ENCODE data around the gene MEIS2.

The MEIS2 gene

DNA sequence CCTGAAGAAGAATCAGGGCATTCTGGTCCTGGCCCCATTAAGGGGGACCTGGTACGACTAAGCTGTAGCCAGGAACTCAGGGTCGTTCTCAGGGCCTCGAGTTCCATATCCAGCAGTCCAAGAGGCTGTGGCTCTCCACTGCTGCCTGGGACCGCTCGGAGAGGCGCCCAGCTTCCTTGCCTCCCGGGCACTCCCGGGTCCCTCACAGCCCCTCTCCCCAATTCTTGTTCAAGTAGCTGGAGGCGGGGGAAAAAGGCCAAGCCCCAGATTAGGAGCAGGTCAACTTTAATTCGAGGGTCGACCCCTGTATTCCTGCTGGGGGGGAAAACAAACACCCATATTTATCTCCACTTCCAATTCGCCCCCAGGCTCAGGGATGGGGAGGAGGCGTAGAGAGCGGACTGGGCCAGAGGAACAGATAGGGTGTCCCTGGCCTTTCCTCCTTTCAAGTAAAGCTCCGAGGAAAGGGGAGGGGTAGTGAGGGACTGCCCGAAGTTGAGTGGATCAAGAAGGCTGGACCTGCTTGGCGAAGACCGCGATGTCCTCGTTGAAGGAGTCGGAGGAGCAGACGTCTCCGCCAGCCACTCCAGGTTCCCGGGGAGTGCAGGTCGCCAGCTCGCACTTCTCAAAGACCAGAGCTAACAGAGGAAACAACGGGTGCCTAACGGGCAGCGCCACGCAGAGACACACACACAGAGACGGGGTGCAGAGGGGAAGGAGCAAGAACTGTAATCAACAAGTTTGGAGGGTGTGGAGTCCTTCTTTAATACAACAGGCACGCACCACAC, 4.4 kb downstream of the MEIS2 start:
- Mint-ChIP-seq H3K4me3 (no peak overlapping the region), H3K27me3 (peaks cover 93% of the 10 kb centered on the region), H3K27ac (no peak overlapping the region), H3K4me1 (peaks cover 51% of the 10 kb centered on the region), H3K9me3 (no peaks in the 10 kb centered on the region)
- no peak for ATAC-seq
- DNase-seq: no peak

DNA sequence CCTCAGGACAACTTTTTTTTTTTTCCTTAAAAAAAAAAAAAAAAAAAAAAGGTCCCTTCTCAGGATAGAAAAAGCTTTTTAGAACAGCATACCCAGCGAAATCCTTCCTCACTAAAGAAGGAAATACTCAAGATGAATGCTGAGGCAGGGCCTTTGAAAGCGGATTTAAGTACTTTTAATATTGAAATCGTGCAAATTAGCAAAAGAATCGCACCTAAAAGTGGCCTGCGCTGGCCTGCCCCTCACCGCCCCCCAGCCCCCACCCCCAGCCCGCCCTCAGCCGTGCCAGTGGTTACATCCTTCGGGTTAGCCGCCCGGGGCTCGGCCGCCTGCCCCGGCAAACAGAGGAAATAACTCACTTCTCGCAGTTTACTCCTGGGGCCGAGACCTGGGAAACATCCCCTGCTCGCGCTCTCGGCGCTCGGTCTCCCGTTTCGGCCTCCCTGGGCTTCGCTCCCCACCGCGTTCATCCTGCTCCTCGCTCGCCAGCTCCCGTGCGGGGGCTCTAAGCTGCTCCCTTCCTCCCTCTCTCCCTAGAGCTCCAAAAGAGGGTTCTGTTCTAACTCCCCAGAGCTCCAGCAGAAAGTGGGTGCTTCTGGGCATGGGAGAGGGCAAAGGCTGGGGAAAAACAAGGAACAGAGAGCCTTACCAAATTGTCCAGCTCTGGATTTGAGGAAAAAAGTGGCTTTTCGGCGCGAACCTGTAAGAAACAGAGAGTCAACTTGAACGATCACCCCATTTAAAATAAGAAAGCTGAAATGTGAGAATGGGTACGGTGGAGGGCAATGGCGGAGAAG, 5.2 kb downstream of the MEIS2 start:
- no peak for ATAC-seq
- Mint-ChIP-seq H3K27me3 (peaks cover 90% of the 10 kb centered on the region), H3K4me3 (no peak overlapping the region), H3K9me3 (no peaks in the 10 kb centered on the region), H3K4me1 (peaks cover 43% of the 10 kb centered on the region), H3K27ac (no peak overlapping the region)
- DNase-seq: no peak

DNA sequence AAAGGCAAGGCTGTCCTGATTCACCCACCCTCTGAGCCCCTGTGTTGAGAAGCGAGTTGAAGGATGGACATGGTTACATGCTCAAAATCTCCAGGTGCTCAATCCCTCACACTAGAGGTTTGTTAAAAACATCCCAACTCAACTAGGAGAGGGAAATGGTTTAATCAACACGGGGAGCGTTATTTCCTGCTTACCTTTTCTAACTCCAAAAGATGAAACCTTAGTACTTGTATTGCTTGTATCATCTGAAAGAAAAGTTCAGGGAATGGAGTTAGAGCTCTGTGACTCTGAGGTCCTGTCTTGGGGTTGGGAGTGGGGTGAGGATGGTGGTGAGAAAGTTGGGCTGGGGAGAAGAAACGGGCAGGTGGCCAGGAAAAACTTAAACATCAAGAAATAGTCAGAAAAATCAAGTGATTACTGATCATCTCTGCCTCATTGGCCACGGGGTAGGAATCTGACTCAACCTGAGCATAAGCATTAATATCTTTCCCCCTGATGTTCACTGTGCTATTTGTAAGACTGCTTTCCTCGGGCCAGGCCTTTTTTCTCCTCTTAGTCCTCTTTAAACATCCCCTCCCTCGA, 5.9 kb downstream of the MEIS2 start:
- DNase-seq (no peak), ATAC-seq (no peak)
- Mint-ChIP-seq H3K27me3 (peaks cover 86% of the 10 kb centered on the region), H3K4me3 (no peak overlapping the region), H3K4me1 (peaks cover 40% of the 10 kb centered on the region), H3K27ac (no peak overlapping the region), H3K9me3 (no peaks in the 10 kb centered on the region)

DNA sequence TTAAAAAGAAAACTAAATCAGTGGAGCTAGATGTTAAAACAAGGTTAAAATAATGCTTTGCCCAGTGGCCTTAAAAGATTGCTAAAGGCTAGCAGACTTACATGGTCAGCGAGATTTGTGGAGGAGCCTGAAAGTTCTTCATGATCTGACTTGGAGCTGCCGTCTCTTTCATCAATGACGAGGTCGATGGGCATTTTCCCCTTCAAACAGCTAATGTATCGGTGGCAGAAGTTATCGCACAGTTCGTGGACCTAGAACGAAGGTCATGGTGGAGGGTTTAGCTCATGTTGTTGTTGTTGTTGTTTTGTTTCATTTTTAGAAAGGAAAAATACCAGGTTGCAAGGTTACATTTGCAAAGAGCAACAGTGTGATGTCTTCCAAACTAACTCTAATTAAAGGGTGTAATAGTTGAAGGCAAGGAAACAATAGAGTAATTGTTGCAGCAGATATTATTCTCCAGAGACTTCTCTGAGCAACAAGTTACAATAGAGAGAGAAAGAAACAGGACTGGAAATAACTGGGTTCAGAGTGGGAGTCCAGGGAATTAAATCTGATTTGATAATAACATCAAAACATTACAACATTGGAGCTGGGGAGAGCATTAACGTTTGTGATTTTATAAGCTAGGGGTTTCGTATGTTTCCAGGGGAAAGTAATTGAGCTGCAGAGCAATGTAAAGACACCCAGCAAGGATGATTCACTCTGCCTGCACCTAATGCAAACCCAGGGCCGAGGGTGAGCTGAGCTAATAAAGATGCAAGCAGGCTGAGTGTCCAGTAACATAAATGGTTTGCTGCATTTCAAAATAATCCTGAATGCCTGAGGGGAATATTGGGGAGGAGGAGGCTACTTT, 6.6 kb downstream of the MEIS2 start:
- ATAC-seq: no peak
- H3K4me3 Mint-ChIP-seq: no peak overlapping the region

DNA sequence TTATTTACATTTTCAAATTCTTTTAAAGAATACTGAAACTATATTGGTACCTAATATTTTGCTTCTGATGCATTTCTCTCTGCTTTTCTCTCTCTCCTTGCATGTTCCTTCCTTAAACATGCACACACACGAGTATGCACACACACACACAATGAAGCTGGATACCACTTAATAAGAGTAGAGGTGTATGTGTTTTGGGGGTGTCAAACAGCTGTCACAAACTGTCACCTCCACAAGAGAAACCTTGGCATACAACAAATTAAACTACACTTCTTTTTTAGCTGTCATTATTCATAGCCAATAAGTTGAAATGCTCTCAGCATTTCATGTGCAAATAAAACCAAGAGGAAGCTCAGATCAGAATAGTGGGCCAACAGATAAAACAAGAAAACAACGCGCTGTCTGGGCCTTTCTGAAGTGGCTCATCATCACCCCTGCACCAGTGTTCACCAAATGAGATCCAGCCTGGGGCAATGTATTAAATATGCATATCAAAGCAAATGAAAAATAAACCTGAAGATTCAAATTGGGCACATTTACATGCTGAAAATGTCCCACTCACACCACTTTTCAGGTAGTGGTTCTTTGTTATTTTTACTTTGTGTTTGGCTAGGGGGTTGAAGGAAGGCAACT, 9.7 kb downstream of the MEIS2 start:
- Mint-ChIP-seq H3K4me1 (peaks cover 6% of the 10 kb centered on the region), H3K9me3 (no peaks in the 10 kb centered on the region), H3K27ac (no peak overlapping the region), H3K4me3 (no peak overlapping the region), H3K27me3 (peaks cover 64% of the 10 kb centered on the region)
- ATAC-seq: no peak
- DNase-seq: no peak

More for the DNA sequence above, 6.6 kb downstream of the MEIS2 start:
- no peak for DNase-seq
- Mint-ChIP-seq H3K4me1 (peaks cover 34% of the 10 kb centered on the region), H3K9me3 (no peaks in the 10 kb centered on the region), H3K27me3 (peaks cover 86% of the 10 kb centered on the region), H3K27ac (no peak overlapping the region)

DNA sequence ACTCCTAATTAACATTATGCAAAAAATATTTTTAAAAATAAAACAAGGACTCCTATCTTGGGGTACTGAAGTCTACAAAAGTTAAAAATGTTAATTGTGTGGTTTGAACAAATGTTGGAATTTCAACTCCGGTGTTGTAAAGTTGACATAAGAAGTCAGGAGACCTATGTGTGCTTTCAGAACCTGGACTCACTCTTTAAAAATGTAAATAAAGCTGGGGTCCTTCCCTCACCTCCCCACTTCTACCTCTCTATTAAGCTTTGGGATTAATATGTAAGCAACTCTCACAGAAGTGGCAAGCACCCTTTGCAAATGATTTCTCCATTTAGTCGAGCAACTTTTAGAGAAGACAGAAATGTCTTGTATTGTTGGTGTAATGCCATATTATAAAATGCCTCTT, 11.9 kb downstream of the MEIS2 start:
- Mint-ChIP-seq H3K4me3 (no peak overlapping the region), H3K4me1 (no peaks in the 10 kb centered on the region), H3K27ac (no peak overlapping the region), H3K27me3 (peaks cover 42% of the 10 kb centered on the region), H3K9me3 (no peaks in the 10 kb centered on the region)
- DNase-seq: no peak
- no peak for ATAC-seq

DNA sequence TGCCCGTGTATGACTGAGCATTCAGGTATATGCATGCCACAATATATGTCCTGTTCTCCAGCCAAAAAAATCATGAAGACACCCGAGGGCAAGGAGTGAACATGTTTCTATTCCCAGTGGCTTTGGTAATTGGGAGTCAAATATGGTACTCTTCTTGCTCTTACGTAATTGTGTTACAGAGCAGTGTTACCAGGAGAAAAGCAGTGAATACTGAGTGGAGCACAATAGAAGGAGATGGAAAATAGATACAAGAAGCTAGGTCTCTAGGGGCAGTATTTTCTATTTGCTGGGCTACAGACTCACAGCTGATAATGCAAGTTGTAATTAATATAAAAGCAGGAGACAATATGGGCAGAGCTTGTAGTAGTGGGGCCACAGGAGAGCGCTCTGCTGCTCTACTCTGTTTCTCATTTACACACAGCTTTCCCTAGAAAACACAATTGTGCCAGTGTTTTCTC, 13.2 kb downstream of the MEIS2 start:
- H3K4me1 Mint-ChIP-seq: no peaks in the 10 kb centered on the region
- no peaks in the 10 kb centered on the region for H3K9me3 Mint-ChIP-seq
- H3K27ac Mint-ChIP-seq: no peak overlapping the region
- H3K4me3 Mint-ChIP-seq: no peak overlapping the region
- H3K27me3 Mint-ChIP-seq: peaks cover 30% of the 10 kb centered on the region
- ATAC-seq: no peak
- DNase-seq: no peak

DNA sequence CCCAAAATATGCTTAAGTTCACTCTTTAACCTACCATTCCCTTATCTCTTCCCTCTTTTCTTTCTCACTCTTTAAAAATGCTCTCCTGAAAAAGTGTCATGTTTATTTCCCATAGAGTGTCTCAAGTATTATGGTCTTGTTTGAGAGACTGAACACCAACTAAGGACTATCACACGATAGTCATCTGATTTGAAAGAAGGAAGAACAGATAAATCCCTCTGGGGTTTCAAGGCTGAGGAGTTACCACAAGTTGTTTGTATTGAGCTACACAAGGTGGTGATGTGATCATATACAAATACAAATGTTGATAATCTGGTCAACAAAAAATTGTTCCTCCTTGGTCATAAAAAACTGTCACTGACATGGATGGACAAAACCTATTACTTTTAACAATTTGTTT, 13.8 kb downstream of the MEIS2 start:
- ATAC-seq (no peak), DNase-seq (no peak)
- H3K27me3 Mint-ChIP-seq: peaks cover 33% of the 10 kb centered on the region
- no peak overlapping the region for H3K27ac Mint-ChIP-seq
- no peaks in the 10 kb centered on the region for H3K9me3 Mint-ChIP-seq
- no peaks in the 10 kb centered on the region for H3K4me1 Mint-ChIP-seq
- no peak overlapping the region for H3K4me3 Mint-ChIP-seq

DNA sequence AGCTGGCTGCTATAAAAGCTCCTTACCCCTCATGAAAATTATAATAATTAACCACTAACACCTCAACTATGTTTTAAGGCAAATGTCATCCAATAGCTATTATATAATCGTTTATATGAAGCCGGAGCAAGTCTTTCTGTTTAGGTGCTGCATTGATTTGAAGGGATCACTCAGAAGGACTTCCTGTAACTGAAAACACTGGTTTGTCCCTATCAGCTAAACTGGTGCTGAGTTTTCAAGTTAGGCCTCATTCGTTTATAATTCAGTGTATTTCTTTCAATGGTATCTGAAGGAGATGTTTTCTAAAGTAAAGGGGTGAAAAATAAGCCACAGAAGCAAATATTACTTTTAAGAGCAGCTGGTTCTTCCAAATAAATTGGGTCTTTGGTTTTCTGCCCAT, 14.2 kb downstream of the MEIS2 start:
- no peak for DNase-seq
- H3K9me3 Mint-ChIP-seq: no peaks in the 10 kb centered on the region

DNA sequence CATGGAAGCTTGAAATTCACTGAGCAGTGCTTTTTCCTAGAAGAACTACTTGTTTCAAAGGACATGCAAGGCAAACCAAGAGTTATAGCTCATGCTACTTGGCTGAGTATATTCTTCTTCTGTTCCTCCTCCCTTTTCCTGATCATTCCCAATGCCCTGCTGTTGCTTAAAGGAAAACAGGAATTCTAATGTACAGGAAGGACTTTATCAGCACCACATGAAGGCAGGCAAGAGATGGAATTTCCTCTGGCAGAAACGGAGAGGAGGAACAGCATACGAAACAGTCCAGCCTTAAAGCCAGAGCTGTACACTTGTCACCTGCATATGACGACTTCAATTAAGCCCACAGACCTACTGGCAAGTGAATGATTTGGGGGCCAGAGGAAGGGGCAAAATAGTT, 15.7 kb downstream of the MEIS2 start:
- Mint-ChIP-seq H3K27me3 (peaks cover 25% of the 10 kb centered on the region), H3K9me3 (no peaks in the 10 kb centered on the region), H3K4me1 (no peaks in the 10 kb centered on the region), H3K4me3 (no peak overlapping the region), H3K27ac (no peak overlapping the region)
- DNase-seq (no peak), ATAC-seq (no peak)

More for the DNA sequence above, 14.2 kb downstream of the MEIS2 start:
- Mint-ChIP-seq H3K4me1 (no peaks in the 10 kb centered on the region), H3K27me3 (peaks cover 32% of the 10 kb centered on the region), H3K4me3 (no peak overlapping the region), H3K27ac (no peak overlapping the region)
- no peak for ATAC-seq

DNA sequence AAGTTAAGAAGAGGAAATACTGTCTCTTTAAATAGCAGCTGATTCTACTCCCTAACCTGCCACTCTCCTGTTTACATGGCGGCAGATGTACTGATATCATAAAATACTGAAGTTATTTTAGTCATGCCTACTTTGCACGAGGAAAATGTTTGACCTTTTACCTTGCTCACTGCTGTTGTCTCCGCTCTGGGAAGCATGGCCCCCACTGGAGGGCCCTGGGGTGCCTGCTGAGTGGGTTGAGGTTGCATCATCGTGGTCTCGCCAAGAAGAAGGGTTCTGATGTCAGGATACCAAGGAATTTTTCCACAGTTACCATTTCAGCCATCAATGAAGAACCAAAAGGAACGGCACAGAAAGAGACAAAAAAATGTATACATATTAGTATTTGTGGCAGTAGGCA, 16.7 kb downstream of the MEIS2 start:
- H3K4me3 Mint-ChIP-seq: no peak overlapping the region
- no peak overlapping the region for H3K27ac Mint-ChIP-seq
- H3K4me1 Mint-ChIP-seq: no peaks in the 10 kb centered on the region
- no peak for ATAC-seq
- no peaks in the 10 kb centered on the region for H3K9me3 Mint-ChIP-seq
- no peak for DNase-seq
- H3K27me3 Mint-ChIP-seq: peaks cover 17% of the 10 kb centered on the region

DNA sequence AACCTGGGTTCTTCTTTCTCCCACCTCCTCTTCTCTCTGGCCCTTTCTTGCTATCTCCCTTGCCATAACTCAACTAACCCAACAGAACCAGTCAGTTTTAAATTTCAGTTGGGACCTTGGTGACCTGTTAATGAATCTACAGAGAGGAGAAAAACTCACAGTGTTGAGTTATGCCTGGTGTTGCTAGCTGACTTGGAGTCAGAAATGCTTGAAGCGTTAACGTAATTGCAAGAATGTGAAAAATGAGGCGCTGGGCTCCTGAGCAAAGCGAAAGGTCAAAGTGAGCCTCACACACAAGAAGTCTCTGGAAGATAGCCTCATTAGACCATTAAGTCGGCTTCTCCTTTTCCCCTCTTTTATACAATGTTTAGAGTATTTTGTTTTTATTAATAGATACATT, 18.4 kb downstream of the MEIS2 start:
- Mint-ChIP-seq H3K27ac (no peak overlapping the region), H3K9me3 (no peaks in the 10 kb centered on the region), H3K4me1 (no peaks in the 10 kb centered on the region), H3K27me3 (peaks cover 19% of the 10 kb centered on the region), H3K4me3 (no peak overlapping the region)
- DNase-seq (no peak), ATAC-seq (no peak)

DNA sequence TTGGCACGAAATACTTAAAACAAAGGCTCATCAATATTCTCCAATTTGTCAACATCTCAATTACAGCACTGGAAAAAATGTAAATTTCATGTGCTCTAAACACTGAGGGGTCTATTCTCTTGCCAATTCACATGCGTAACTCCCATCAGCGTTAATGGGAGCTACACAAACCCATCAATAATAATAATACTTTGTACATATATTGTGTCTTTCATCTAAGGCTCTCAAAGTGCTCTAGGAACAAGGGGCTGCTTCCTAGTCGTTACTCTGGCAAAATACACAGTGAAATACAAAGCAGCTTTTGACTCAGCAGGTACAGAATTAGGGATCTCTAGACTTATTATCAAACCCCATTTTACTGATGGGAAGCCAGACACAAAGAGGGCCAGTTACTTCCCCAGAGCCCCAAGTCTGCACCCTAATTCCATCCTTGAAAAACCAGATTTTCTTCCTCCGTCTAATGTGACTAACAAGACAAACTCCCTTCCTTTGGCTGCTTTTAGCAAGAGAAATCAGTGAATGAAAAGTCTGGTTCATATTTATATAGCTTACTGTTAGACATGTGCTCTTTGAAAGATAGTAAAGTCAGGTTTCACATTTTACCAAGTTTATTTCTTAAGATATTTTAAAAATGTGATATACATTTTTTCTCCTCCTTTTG, 20.0 kb downstream of the MEIS2 start:
- DNase-seq (no peak), ATAC-seq (no peak)
- Mint-ChIP-seq H3K9me3 (no peaks in the 10 kb centered on the region), H3K27ac (no peak overlapping the region), H3K4me3 (no peak overlapping the region), H3K27me3 (peaks cover 21% of the 10 kb centered on the region), H3K4me1 (no peaks in the 10 kb centered on the region)

DNA sequence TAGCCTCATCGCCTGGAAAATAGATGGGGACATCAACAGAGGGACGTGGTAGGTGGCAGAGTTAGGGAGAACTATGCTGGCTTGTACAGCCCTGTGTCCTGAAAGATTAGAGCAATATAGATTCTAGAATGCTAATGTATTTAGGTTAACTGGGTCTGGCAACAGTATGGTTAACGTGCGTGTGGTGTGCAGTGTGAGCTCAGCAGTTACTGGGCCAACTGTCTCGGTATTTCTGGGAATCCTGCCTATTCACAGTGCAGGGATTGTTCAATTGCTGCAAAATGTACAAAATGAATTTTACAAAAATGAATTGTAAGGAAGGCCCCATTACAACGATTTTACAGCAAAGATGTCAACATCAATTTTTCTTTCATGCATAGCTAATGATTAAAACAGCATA, 20.6 kb downstream of the MEIS2 start:
- Mint-ChIP-seq H3K4me1 (no peaks in the 10 kb centered on the region), H3K9me3 (no peaks in the 10 kb centered on the region), H3K27me3 (peaks cover 24% of the 10 kb centered on the region), H3K4me3 (no peak overlapping the region), H3K27ac (no peak overlapping the region)
- ATAC-seq: no peak
- no peak for DNase-seq

All from stimulated activated naive CD8-positive, alpha-beta T cell treated with anti-CD3 and anti-CD28 coated beads, Interleukin-15, amount 100 ng/mL, for 72 hours (primary cell).